Prostate gland (tissue), 2 donors: ENCODE data around the gene TGM2. TPM values are rescaled to one million over a fixed set of nuclear protein-coding genes. Genes with fewer than 3 reads are reported as not detected.

Source experiments
- DNase-seq: peaks from one replicate; pipeline ENCODE4 v3.0.0-alpha.2; 2019; ENCODE audit warnings: low spot score
- H3K27ac ChIP-seq, 2 donors: fragments of 200-600 bp; sonication (generic); 2 replicates each; pipeline ENCODE4 v1.5.1; 2017 to 2019
- H3K27me3 ChIP-seq: fragments of 200-600 bp; sonication (generic); replicated peaks from 2 replicates; pipeline ENCODE4 v1.5.1; 2019; ENCODE audit not compliant: insufficient read depth
- H3K36me3 ChIP-seq, 2 donors: fragments of 200-600 bp; sonication (generic); 1 replicate in 1 of 2; 2 replicates in 1 of 2; pipeline versions ENCODE4 v1.5.1 to v1.8.1; 2017 to 2019
- H3K4me1 ChIP-seq: fragments of 200-600 bp; sonication (generic); replicated peaks from 2 replicates; pipeline ENCODE4 v1.5.1; 2019
- H3K4me3 ChIP-seq, 2 donors: fragments of 200-600 bp; sonication (generic); 2 replicates each; pipeline ENCODE4 v1.5.1; 2017 to 2019
- H3K9me3 ChIP-seq: fragments of 200-600 bp; sonication (generic); 2 replicates; pipeline ENCODE4 v1.5.1; 2017
- CTCF ChIP-seq, 4 experiments: fragments of 200-600 bp in 2 of 4; fragments of 450-650 bp in 2 of 4; sonication (generic) in 2 of 4; IDR thresholded peaks; 1 replicate in 3 of 4; 2 replicates in 1 of 4; pipeline ENCODE4 v1.5.1; 2016 to 2019; ENCODE audit warnings: antibody characterized with exemption in 4 of 4, mild to moderate bottlenecking in 2 of 4, moderate library complexity in 2 of 4
- POLR2A ChIP-seq: fragments of 450-650 bp; IDR thresholded peaks from one replicate; pipeline ENCODE4 v1.6.1; 2016; ENCODE audit warnings: antibody characterized with exemption, mild to moderate bottlenecking
- POLR2AphosphoS5 ChIP-seq: sonication (generic); formaldehyde crosslinking; IDR thresholded peaks from one replicate; pipeline ENCODE4 v1.6.1; 2017; ENCODE audit warnings: antibody characterized with exemption
- WGBS: methylation state at CpG from one replicate; pipeline ENCODE4 v1.1.5; 2018; 5-methylcytosine and 5-hydroxymethylcytosine counted together
- intact Hi-C: fragments of 100-400 bp; cut with DNase I; formaldehyde crosslinking; loops from one replicate; pipeline ENCODE4 v1.14.2; 2022
- total RNA-seq, 2 donors: library from RNA; depleted of rRNA; stranded (reverse); fragments of >200 nt; gene quantifications; one replicate each; pipeline ENCODE4 v1.1.0, GENCODE V29; 2016

Gene TGM2
- total RNA-seq, 2 donors from 2014 or later: 39.6 to 157 TPM

GRCh38 chr20:38170219-38170825 lies 5.3 kb upstream of the TGM2 start:
- Histone ChIP-seq H3K4me3 (no peak overlapping the region), H3K27ac (no peak overlapping the region), H3K9me3 (no peaks in the 10 kb centered on the region), H3K4me1 (no peaks in the 10 kb centered on the region), H3K36me3 (no peaks in the 10 kb centered on the region), H3K27me3 (no peaks in the 10 kb centered on the region)
- WGBS: 69% methylated on average over 8 of the region's 8 CpGs
- no peak for DNase-seq
- intact Hi-C loops: loop anchor here (10.0 kb wide), 1 partner anchor 154 kb away; no protein-coding TSS in a partner anchor
- TF ChIP-seq POLR2AphosphoS5 (no peak), CTCF (IDR thresholded peaks at IDR 0.05) (no peak), POLR2A (no peak)

GRCh38 chr20:38169636-38170193 lies 4.6 kb upstream of the TGM2 start:
- Histone ChIP-seq H3K36me3 (no peaks in the 10 kb centered on the region), H3K9me3 (no peaks in the 10 kb centered on the region), H3K27ac (no peak overlapping the region), H3K27me3 (no peaks in the 10 kb centered on the region), H3K4me3 (no peak overlapping the region), H3K4me1 (no peaks in the 10 kb centered on the region)
- no peak for DNase-seq
- no peak for TF ChIP-seq CTCF (IDR thresholded peaks at IDR 0.05)
- TF ChIP-seq POLR2AphosphoS5: no peak
- TF ChIP-seq POLR2A: no peak
- intact Hi-C loops: loop anchor here (5.0 to 10.0 kb wide), 2 partner anchors 53 to 155 kb away; no protein-coding TSS in a partner anchor
- WGBS: 94% methylated on average over 6 of the region's 6 CpGs

GRCh38 chr20:38168791-38169589 lies 3.9 kb upstream of the TGM2 start:
- intact Hi-C loops: loop anchor here (5.0 kb wide), 1 partner anchor 53 kb away; no protein-coding TSS in a partner anchor
- no peak overlapping the region for H3K4me3 ChIP-seq
- no peak overlapping the region for H3K27ac ChIP-seq
- no peaks in the 10 kb centered on the region for H3K9me3 ChIP-seq
- no peaks in the 10 kb centered on the region for H3K36me3 ChIP-seq
- TF ChIP-seq POLR2AphosphoS5: no peak
- H3K4me1 ChIP-seq: no peaks in the 10 kb centered on the region
- H3K27me3 ChIP-seq: no peaks in the 10 kb centered on the region
- DNase-seq: no peak
- 78% methylated on average over 7 of the region's 8 CpGs for WGBS

- Histone ChIP-seq H3K9me3 (no peaks in the 10 kb centered on the region), H3K27ac (no peak overlapping the region), H3K27me3 (no peaks in the 10 kb centered on the region), H3K4me1 (no peaks in the 10 kb centered on the region), H3K4me3 (no peak overlapping the region), H3K36me3 (no peaks in the 10 kb centered on the region)
- TF ChIP-seq POLR2A: no peak
- TF ChIP-seq POLR2AphosphoS5: no peak
- no peak for TF ChIP-seq CTCF (IDR thresholded peaks at IDR 0.05)
- no peak for DNase-seq
- WGBS: 55% methylated on average over 7 of the region's 7 CpGs
- intact Hi-C loops: loop anchor here (5.0 kb wide), 1 partner anchor 54 kb away; no protein-coding TSS in a partner anchor
These were observed 3.0 kb upstream of the TGM2 start for GRCh38 chr20:38167851-38168760.
